Liver (tissue), 9 donors: ENCODE results near the gene DOCK10. TPM values are rescaled to one million over a fixed set of nuclear protein-coding genes. Genes with fewer than 3 reads are reported as not detected.

Experiments used
- DNase-seq: peaks from one replicate; pipeline ENCODE4 v3.0.0-alpha.2; 2017; ENCODE audit warnings: low spot score
- H3K27ac ChIP-seq, 2 donors: one replicate each; pipeline ENCODE4 v1.7.0; 2013; ENCODE audit warnings: inconsistent platforms in 2 of 2, low read length in 2 of 2, control low read depth in 1 of 2, low read depth in 1 of 2, mild to moderate bottlenecking in 1 of 2
- H3K27me3 ChIP-seq, 4 donors: one replicate each; pipeline versions ENCODE4 v1.6.1 to v1.7.0; 2013; ENCODE audit warnings: low read length in 3 of 4, inconsistent platforms in 1 of 4, mild to moderate bottlenecking in 1 of 4, moderate library complexity in 1 of 4; ENCODE audit not compliant: control insufficient read depth in 4 of 4, insufficient read depth in 4 of 4
- H3K36me3 ChIP-seq, 4 donors: one replicate each; pipeline versions ENCODE4 v1.6.1 to v1.7.0; 2013; ENCODE audit warnings: low read length in 3 of 4, mild to moderate bottlenecking in 3 of 4, low read depth in 1 of 4, moderate library complexity in 1 of 4; ENCODE audit not compliant: control insufficient read depth in 4 of 4, insufficient read depth in 3 of 4
- H3K4me1 ChIP-seq, 4 donors: one replicate each; pipeline versions ENCODE4 v1.6.1 to v1.7.0; 2013; ENCODE audit warnings: low read length in 3 of 4, mild to moderate bottlenecking in 3 of 4, moderate library complexity in 1 of 4; ENCODE audit not compliant: control insufficient read depth in 4 of 4, insufficient read depth in 4 of 4
- H3K4me3 ChIP-seq, 3 donors: one replicate each; pipeline versions ENCODE4 v1.6.1 to v1.7.0; 2013; ENCODE audit warnings: low read length in 3 of 3, control low read depth in 1 of 3, low read depth in 1 of 3, mild to moderate bottlenecking in 1 of 3
- H3K9ac ChIP-seq, 2 donors: one replicate each; pipeline ENCODE4 v1.7.0; 2013; ENCODE audit warnings: low read length in 2 of 2, mild to moderate bottlenecking in 2 of 2, moderate library complexity in 2 of 2, control low read depth in 1 of 2, low read depth in 1 of 2
- H3K9me3 ChIP-seq, 4 donors: one replicate each; pipeline versions ENCODE4 v1.6.1 to v1.7.0; 2013; ENCODE audit warnings: low read length in 3 of 4; ENCODE audit not compliant: control insufficient read depth in 4 of 4
- ATF3 ChIP-seq: IDR thresholded peaks from 2 replicates; pipeline ENCODE4 v1.6.1; 2016; ENCODE audit warnings: antibody characterized with exemption
- CTCF ChIP-seq: fragments of 150-350 bp; IDR thresholded peaks from 2 replicates; pipeline ENCODE4 v1.5.1; 2017; ENCODE audit warnings: improper control_type of control experiment, low read depth, low read length; ENCODE audit not compliant: missing input control
- FOXA1 ChIP-seq: IDR thresholded peaks from 2 replicates; pipeline ENCODE4 v1.6.1; 2016; ENCODE audit warnings: antibody characterized with exemption
- FOXA2 ChIP-seq: IDR thresholded peaks from 2 replicates; pipeline ENCODE4 v1.6.1; 2016; ENCODE audit warnings: antibody characterized with exemption
- GABPA ChIP-seq, 2 donors: IDR thresholded peaks in 1 of 2; conservative IDR thresholded peaks in 1 of 2; 2 replicates each; pipeline ENCODE4 v1.6.1; 2016; ENCODE audit warnings: antibody characterized with exemption in 2 of 2, mild to moderate bottlenecking in 1 of 2, moderate library complexity in 1 of 2
- HNF4G ChIP-seq: IDR thresholded peaks from 2 replicates; pipeline ENCODE4 v1.6.1; 2016; ENCODE audit warnings: antibody characterized with exemption
- JUND ChIP-seq, 2 donors: IDR thresholded peaks; 2 replicates each; pipeline ENCODE4 v1.6.1; 2016; ENCODE audit warnings: antibody characterized with exemption in 2 of 2
- MAX ChIP-seq: IDR thresholded peaks from 2 replicates; pipeline ENCODE4 v1.6.1; 2016; ENCODE audit warnings: antibody characterized with exemption
- NR2F2 ChIP-seq: IDR thresholded peaks from 2 replicates; pipeline ENCODE4 v1.6.1; 2016; ENCODE audit warnings: antibody characterized with exemption
- RAD21 ChIP-seq, 2 donors: IDR thresholded peaks; 2 replicates each; pipeline ENCODE4 v1.6.1; 2016; ENCODE audit warnings: antibody characterized with exemption in 2 of 2, mild to moderate bottlenecking in 2 of 2
- REST ChIP-seq: IDR thresholded peaks from 2 replicates; pipeline ENCODE4 v1.6.1; 2016; ENCODE audit warnings: antibody characterized with exemption, mild to moderate bottlenecking
- RXRA ChIP-seq, 2 donors: IDR thresholded peaks; 2 replicates each; pipeline ENCODE4 v1.6.1; 2017 to 2018; ENCODE audit warnings: antibody characterized with exemption in 2 of 2, mild to moderate bottlenecking in 1 of 2
- TAF1 ChIP-seq: conservative IDR thresholded peaks from 2 replicates; pipeline ENCODE4 v1.6.1; 2016; ENCODE audit warnings: antibody characterized with exemption, mild to moderate bottlenecking
- YY1 ChIP-seq: IDR thresholded peaks from 2 replicates; pipeline ENCODE4 v1.6.1; 2016; ENCODE audit warnings: antibody characterized with exemption, mild to moderate bottlenecking
- WGBS: extraction: QIAGEN DNeasy Blood & Tissue Kit; methylation state at CpG from one replicate; pipeline ENCODE4 v1.1.7; 2013; 5-methylcytosine and 5-hydroxymethylcytosine counted together
- polyA plus RNA-seq, 2 donors: library from polyadenylated mRNA; stranded (reverse) in 1 of 2; unstranded in 1 of 2; fragments of 200-250 nt in 1 of 2; fragments of >200 nt in 1 of 2; fragmentation: Nextera tagmentation in 1 of 2; extraction: Ambion mirVana in 1 of 2; gene quantifications; one replicate each; pipeline versions ENCODE4 v1.2.1 to v1.2.3, GENCODE V29; 2013 to 2015
- total RNA-seq, 2 donors: library from RNA; depleted of rRNA; stranded (reverse); fragments of >200 nt; gene quantifications; one replicate each; pipeline ENCODE4 v1.2.3, GENCODE V29; 2014
- TF ChIP-seq, protein P1 (sequence below): IDR thresholded peaks from 2 replicates; pipeline ENCODE4 v1.6.1; 2016; ENCODE audit warnings: antibody characterized with exemption
- donor health status: healthy.
- donor health status: healthy.
- donor health status: healthy.
- donor health status: healthy.
- donor health status: healthy.

The DOCK10 gene
- total and polyA plus RNA-seq, 4 donors, result 1.2 to 15.3 (median 6.8) TPM

DNA sequence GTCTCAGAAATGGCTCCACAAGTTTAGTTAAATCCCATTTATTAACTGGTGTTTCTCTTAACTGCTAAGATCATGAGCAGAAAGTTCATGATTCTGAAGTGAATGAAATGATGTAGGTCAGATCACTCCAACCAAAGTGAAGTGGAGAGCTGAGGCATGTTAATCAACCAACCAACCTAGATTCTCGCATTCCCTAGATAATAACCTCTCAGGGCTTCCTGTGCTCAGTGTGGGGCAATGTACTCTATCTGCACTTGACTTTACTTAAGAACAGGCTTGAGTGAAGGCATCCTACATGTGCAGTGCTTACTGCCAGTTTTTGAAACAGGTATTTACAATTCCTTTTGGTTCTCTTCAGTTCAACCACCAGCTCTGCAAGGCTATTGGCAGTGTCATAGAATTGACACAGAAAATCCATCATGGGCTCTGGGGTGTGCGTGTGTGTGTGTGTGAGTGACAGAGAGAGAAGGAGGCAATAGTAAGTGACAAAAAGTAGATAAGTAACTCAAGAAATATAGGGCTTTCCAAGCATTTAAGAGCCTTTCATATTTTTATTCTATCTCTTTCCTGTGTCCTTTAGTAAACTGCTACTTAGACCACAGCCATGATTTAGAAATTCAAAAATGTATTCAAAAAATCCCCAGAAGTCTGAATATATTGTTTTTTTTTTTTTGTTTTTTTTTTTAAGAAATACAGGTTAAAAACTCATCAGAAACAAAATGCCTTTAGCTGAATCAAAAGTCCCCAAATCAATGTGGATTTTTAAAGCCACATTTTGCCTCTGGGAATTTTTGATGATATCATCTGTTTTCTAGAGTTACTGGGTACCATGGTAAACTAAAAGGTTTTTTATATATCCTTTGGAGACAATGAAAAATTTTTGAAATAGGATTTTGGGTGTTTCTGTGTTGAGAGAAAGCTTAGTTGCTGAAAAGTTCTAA lies 28.6 kb downstream of the DOCK10 start:
- Histone ChIP-seq H3K4me3 (no peak overlapping the region), H3K27ac (no peak overlapping the region), H3K36me3 (no peaks in the 10 kb centered on the region), H3K9ac (no peak overlapping the region), H3K27me3 (no peaks in the 10 kb centered on the region), H3K9me3 (no peaks in the 10 kb centered on the region), H3K4me1 (peaks cover 1 to 13% (median 9%) of the 10 kb centered on the region in 4 donors)
- no peak for DNase-seq
- TF ChIP-seq CTCF (no peak), JUND (IDR thresholded peaks at IDR 0.05) (no peak), HNF4G (no peak), FOXA2 (no peak), TAF1 (no peak), ATF3 (no peak), RAD21 (IDR thresholded peaks at IDR 0.05) (no peak), NR2F2 (no peak), GABPA (IDR thresholded peaks at IDR 0.05 in 1 of 2, conservative IDR thresholded peaks at IDR 0.05 in 1 of 2) (no peak), REST (no peak), RXRA (IDR thresholded peaks at IDR 0.05) (no peak), FOXA1 (no peak), MAX (no peak), YY1 (no peak)
- TF ChIP-seq, protein P1, sequence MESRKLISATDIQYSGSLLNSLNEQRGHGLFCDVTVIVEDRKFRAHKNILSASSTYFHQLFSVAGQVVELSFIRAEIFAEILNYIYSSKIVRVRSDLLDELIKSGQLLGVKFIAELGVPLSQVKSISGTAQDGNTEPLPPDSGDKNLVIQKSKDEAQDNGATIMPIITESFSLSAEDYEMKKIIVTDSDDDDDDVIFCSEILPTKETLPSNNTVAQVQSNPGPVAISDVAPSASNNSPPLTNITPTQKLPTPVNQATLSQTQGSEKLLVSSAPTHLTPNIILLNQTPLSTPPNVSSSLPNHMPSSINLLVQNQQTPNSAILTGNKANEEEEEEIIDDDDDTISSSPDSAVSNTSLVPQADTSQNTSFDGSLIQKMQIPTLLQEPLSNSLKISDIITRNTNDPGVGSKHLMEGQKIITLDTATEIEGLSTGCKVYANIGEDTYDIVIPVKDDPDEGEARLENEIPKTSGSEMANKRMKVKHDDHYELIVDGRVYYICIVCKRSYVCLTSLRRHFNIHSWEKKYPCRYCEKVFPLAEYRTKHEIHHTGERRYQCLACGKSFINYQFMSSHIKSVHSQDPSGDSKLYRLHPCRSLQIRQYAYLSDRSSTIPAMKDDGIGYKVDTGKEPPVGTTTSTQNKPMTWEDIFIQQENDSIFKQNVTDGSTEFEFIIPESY, result no peak
- 83% methylated on average over 2 of the region's 2 CpGs for WGBS
